ENCODE results near the gene MPRIP.

- TF ChIP-seq CTCF (IDR thresholded peaks at IDR 0.05) (no peak), POLR2A (IDR thresholded peaks at IDR 0.05) (no peak)
Measured at GRCh38 chr17:17060001-17060922, 18.0 kb downstream of the MPRIP start.
